GM19238 (cell line): ENCODE data around the gene DOK5.

Source experiments
- DNase-seq: peaks from one replicate; pipeline ENCODE4 v3.0.0; 2011; ENCODE audit warnings: low spot score; ENCODE audit not compliant: insufficient read length

The DOK5 gene

DNA sequence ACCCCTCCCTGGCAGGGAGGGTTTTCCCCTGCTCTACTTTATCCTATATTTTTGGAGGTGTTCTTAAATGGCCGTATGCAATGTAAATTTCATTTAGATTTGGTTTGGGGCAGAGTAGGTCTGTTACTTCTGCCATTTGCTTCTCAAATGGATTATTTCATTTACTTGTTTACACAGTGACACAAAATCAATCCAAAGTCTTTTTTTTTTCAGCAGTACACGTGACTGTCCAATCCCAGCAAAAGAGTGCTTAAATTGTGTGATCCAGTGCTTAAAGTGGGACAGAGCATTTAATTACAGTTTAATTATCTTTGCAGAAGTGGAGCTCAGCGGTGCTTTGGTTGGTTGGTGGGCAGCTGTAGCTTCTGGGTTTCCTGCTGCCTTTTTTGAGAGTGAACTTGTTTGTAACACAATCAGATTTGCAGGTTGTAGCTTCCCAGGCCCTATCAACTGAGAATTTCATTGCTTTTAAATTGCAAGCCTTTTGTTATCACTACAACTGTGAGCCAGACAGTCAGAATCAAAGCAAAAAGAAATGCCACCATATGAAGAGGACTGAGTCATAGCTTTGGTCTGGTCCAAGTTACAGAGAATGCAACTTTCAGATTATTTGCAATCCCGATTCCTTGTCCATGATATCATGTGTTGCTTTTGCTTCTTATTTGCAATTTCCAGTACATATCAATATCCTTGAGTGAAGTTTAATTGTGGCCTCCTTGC, 216.9 kb downstream of the DOK5 start:
- DNase-seq: no peak

DNA sequence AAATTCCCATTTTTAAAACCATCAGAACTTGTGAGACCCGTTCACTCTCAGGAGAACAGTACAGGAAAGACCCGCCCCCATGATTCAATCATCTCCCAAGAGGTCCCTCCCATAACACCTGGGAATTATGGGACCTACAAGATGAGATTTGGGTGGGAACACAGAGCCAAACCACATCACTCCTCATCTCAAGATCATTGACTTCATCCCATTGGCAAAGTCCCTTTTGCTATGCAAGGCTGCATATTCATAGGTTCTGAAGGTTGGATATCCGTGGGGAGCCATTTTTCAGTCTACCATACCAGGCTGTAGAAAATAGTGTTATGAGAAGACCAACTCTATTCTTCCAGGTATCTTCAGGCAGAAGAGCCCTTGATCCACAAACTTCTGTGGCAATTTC, 219.1 kb downstream of the DOK5 start:
- DNase-seq: no peak

DNA sequence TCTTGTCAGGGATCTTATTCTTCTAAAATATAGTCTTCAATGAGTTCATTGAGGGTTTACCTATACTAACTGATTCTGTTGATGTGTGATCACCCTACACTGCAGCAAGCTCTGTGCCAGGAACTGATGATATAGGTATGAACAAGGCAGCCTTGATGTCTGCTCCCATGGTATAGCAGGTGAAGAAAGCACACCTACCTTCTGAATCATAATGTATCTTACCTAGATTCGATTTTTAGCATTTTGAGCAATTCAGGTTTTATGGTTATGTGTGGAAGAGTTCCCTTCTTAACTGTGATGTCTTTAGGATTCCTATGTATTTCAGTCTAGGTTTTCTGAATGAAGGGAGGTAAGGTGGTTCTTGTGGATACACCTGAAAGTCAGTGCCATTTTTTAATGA, 223.0 kb downstream of the DOK5 start:
- DNase-seq: no peak
